Esophagus squamous epithelium (tissue), 4 donors: ENCODE data around the gene RALGPS1.

Experiments
- CTCF ChIP-seq, 6 experiments: fragments of 450-650 bp in 4 of 6; fragments of 200-600 bp in 2 of 6; sonication (generic) in 2 of 6; IDR thresholded peaks; one replicate each; pipeline ENCODE4 v1.5.1; 2016 to 2019; ENCODE audit warnings: antibody characterized with exemption in 6 of 6, mild to moderate bottlenecking in 4 of 6, moderate library complexity in 4 of 6
- POLR2A ChIP-seq, 4 donors: fragments of 450-650 bp; IDR thresholded peaks; one replicate each; pipeline ENCODE4 v1.6.1; 2017; ENCODE audit warnings: antibody characterized with exemption in 4 of 4, mild to moderate bottlenecking in 4 of 4, moderate library complexity in 3 of 4

- TF ChIP-seq CTCF (IDR thresholded peaks at IDR 0.05) = peak in 3 of 6 experiments; percentile 7 to 46 (median 23)
- no peak for TF ChIP-seq POLR2A (IDR thresholded peaks at IDR 0.05)
Observed at GRCh38 chr9:126947529-126947928, 32.9 kb downstream of the RALGPS1 start.
